Mesodermal cell (in vitro differentiated cells): ENCODE data around the gene C1orf105.

Experiments
- H3K27ac ChIP-seq: 2 replicates; pipeline ENCODE4 v1.7.0; 2013; ENCODE audit warnings: mild to moderate bottlenecking, low read depth, low read length, moderate library complexity; ENCODE audit not compliant: severe bottlenecking
- H3K36me3 ChIP-seq: 2 replicates; pipeline ENCODE4 v1.7.1; 2013; ENCODE audit warnings: mild to moderate bottlenecking, low read length, moderate library complexity; ENCODE audit not compliant: control insufficient read depth, insufficient read depth
- H3K4me1 ChIP-seq: one replicate; pipeline ENCODE4 v1.7.1; 2013; ENCODE audit warnings: mild to moderate bottlenecking, low read length; ENCODE audit not compliant: insufficient read depth, control insufficient read depth, poor library complexity, severe bottlenecking
- H3K4me3 ChIP-seq: 2 replicates; pipeline ENCODE4 v1.7.0; 2013; ENCODE audit warnings: low read length, control low read depth, mild to moderate bottlenecking; ENCODE audit not compliant: insufficient read depth, poor library complexity, severe bottlenecking; ENCODE audit errors: extremely low read depth
- H3K9me3 ChIP-seq: 2 replicates; pipeline ENCODE4 v1.7.1; 2013; ENCODE audit warnings: mild to moderate bottlenecking, low read length, moderate library complexity; ENCODE audit not compliant: control insufficient read depth
- WGBS, 2 experiments: methylation state at CpG; one replicate each; pipeline ENCODE4 v1.1.5; 2013; ENCODE audit warnings: missing lambda C conversion rate in 2 of 2; ENCODE audit not compliant: insufficient coverage in 2 of 2; 5-methylcytosine and 5-hydroxymethylcytosine counted together

The C1orf105 gene

GRCh38 chr1:172500207-172500606 lies 79.7 kb downstream of the C1orf105 start:
- H3K4me3 ChIP-seq = no peak overlapping the region
- H3K36me3 ChIP-seq = no peaks in the 10 kb centered on the region
- H3K27ac ChIP-seq = no peak overlapping the region
- peaks cover 38% of the 10 kb centered on the region for H3K4me1 ChIP-seq
- H3K9me3 ChIP-seq = no peaks in the 10 kb centered on the region
- WGBS, 2 experiments = 78 to 100% methylated on average over 1 of the region's 2 CpGs

- Histone ChIP-seq H3K4me3 (no peak overlapping the region), H3K27ac (no peak overlapping the region), H3K9me3 (no peaks in the 10 kb centered on the region), H3K36me3 (no peaks in the 10 kb centered on the region), H3K4me1 (no peaks in the 10 kb centered on the region)
Measured at GRCh38 chr1:172507741-172508140, 87.3 kb downstream of the C1orf105 start.

- no peaks in the 10 kb centered on the region for H3K4me1 ChIP-seq
- H3K36me3 ChIP-seq = no peaks in the 10 kb centered on the region
- H3K27ac ChIP-seq = no peak overlapping the region
- H3K9me3 ChIP-seq = no peaks in the 10 kb centered on the region
- WGBS, 2 experiments = no CpG with 5 or more reads among the region's 3 CpGs
- no peak overlapping the region for H3K4me3 ChIP-seq
Measured at GRCh38 chr1:172510479-172510878, 90.0 kb downstream of the C1orf105 start.

GRCh38 chr1:172512591-172512990 lies 92.1 kb downstream of the C1orf105 start:
- no peak overlapping the region for H3K4me3 ChIP-seq
- H3K27ac ChIP-seq = no peak overlapping the region
- H3K4me1 ChIP-seq = no peaks in the 10 kb centered on the region
- H3K9me3 ChIP-seq = no peaks in the 10 kb centered on the region
- H3K36me3 ChIP-seq = no peaks in the 10 kb centered on the region

GRCh38 chr1:172513479-172513878 lies 93.0 kb downstream of the C1orf105 start:
- no peaks in the 10 kb centered on the region for H3K4me1 ChIP-seq
- no peak overlapping the region for H3K27ac ChIP-seq
- no peak overlapping the region for H3K4me3 ChIP-seq
- no peaks in the 10 kb centered on the region for H3K9me3 ChIP-seq
- H3K36me3 ChIP-seq = no peaks in the 10 kb centered on the region

- H3K27ac ChIP-seq = no peak overlapping the region
- no peak overlapping the region for H3K4me3 ChIP-seq
- H3K9me3 ChIP-seq = no peaks in the 10 kb centered on the region
- WGBS, 2 experiments = 75 to 83% methylated on average over 2 of the region's 3 CpGs
- H3K4me1 ChIP-seq = no peaks in the 10 kb centered on the region
- H3K36me3 ChIP-seq = no peaks in the 10 kb centered on the region
Measured at GRCh38 chr1:172514108-172514507, 93.6 kb downstream of the C1orf105 start.

GRCh38 chr1:172515436-172515835 lies 95.0 kb downstream of the C1orf105 start:
- H3K9me3 ChIP-seq = no peaks in the 10 kb centered on the region
- H3K36me3 ChIP-seq = no peaks in the 10 kb centered on the region
- H3K4me3 ChIP-seq = no peak overlapping the region
- no peak overlapping the region for H3K27ac ChIP-seq
- H3K4me1 ChIP-seq = no peaks in the 10 kb centered on the region

- H3K4me3 ChIP-seq = no peak overlapping the region
- H3K27ac ChIP-seq = no peak overlapping the region
- H3K36me3 ChIP-seq = no peaks in the 10 kb centered on the region
- 80 to 100% methylated on average over 1 of the region's 1 CpG for WGBS, 2 experiments
- H3K9me3 ChIP-seq = no peaks in the 10 kb centered on the region
- H3K4me1 ChIP-seq = no peaks in the 10 kb centered on the region
Measured at GRCh38 chr1:172515927-172516326, 95.4 kb downstream of the C1orf105 start.

GRCh38 chr1:172517081-172517480 lies 96.6 kb downstream of the C1orf105 start:
- Histone ChIP-seq H3K4me1 (no peaks in the 10 kb centered on the region), H3K4me3 (no peak overlapping the region), H3K36me3 (no peaks in the 10 kb centered on the region), H3K27ac (no peak overlapping the region), H3K9me3 (no peaks in the 10 kb centered on the region)
- WGBS, 2 experiments = no CpG with 5 or more reads among the region's 1 CpG

GRCh38 chr1:172517545-172517944 lies 97.1 kb downstream of the C1orf105 start:
- Histone ChIP-seq H3K27ac (no peak overlapping the region), H3K9me3 (no peaks in the 10 kb centered on the region), H3K4me1 (no peaks in the 10 kb centered on the region), H3K36me3 (no peaks in the 10 kb centered on the region), H3K4me3 (no peak overlapping the region)
- WGBS, 2 experiments = 85 to 97% methylated on average over 3 of the region's 4 CpGs
